Astrocyte (in vitro differentiated cells and primary cell): ENCODE data around the gene TACR2.

ENCODE experiments used
- CTCF ChIP-seq: IDR thresholded peaks from 2 replicates; pipeline ENCODE4 v1.5.1; 2011; ENCODE audit warnings: low read depth, mild to moderate bottlenecking, inconsistent platforms, low read length, moderate library complexity; ENCODE audit not compliant: insufficient read depth
- EZH2 ChIP-seq: IDR thresholded peaks from 2 replicates; pipeline ENCODE4 v1.6.1; 2012; ENCODE audit warnings: mild to moderate bottlenecking, low read length, inconsistent platforms; ENCODE audit not compliant: insufficient read depth

GRCh38 chr10:69463886-69464285 is 47.2 kb upstream of the TACR2 start:
- TF ChIP-seq EZH2 (no peak), CTCF (no peak)
